Liver (tissue), 9 donors: ENCODE results near the gene PTPN12. TPM values are rescaled to one million over a fixed set of nuclear protein-coding genes. Genes with fewer than 3 reads are reported as not detected.

Experiments used
- DNase-seq: peaks from one replicate; pipeline ENCODE4 v3.0.0-alpha.2; 2017; ENCODE audit warnings: low spot score
- H3K27ac ChIP-seq, 2 donors: one replicate each; pipeline ENCODE4 v1.7.0; 2013; ENCODE audit warnings: inconsistent platforms in 2 of 2, low read length in 2 of 2, control low read depth in 1 of 2, low read depth in 1 of 2, mild to moderate bottlenecking in 1 of 2
- H3K27me3 ChIP-seq, 4 donors: one replicate each; pipeline versions ENCODE4 v1.6.1 to v1.7.0; 2013; ENCODE audit warnings: low read length in 3 of 4, inconsistent platforms in 1 of 4, mild to moderate bottlenecking in 1 of 4, moderate library complexity in 1 of 4; ENCODE audit not compliant: control insufficient read depth in 4 of 4, insufficient read depth in 4 of 4
- H3K36me3 ChIP-seq, 4 donors: one replicate each; pipeline versions ENCODE4 v1.6.1 to v1.7.0; 2013; ENCODE audit warnings: low read length in 3 of 4, mild to moderate bottlenecking in 3 of 4, low read depth in 1 of 4, moderate library complexity in 1 of 4; ENCODE audit not compliant: control insufficient read depth in 4 of 4, insufficient read depth in 3 of 4
- H3K4me1 ChIP-seq, 4 donors: one replicate each; pipeline versions ENCODE4 v1.6.1 to v1.7.0; 2013; ENCODE audit warnings: low read length in 3 of 4, mild to moderate bottlenecking in 3 of 4, moderate library complexity in 1 of 4; ENCODE audit not compliant: control insufficient read depth in 4 of 4, insufficient read depth in 4 of 4
- H3K4me3 ChIP-seq, 3 donors: one replicate each; pipeline versions ENCODE4 v1.6.1 to v1.7.0; 2013; ENCODE audit warnings: low read length in 3 of 3, control low read depth in 1 of 3, low read depth in 1 of 3, mild to moderate bottlenecking in 1 of 3
- H3K9ac ChIP-seq, 2 donors: one replicate each; pipeline ENCODE4 v1.7.0; 2013; ENCODE audit warnings: low read length in 2 of 2, mild to moderate bottlenecking in 2 of 2, moderate library complexity in 2 of 2, control low read depth in 1 of 2, low read depth in 1 of 2
- H3K9me3 ChIP-seq, 4 donors: one replicate each; pipeline versions ENCODE4 v1.6.1 to v1.7.0; 2013; ENCODE audit warnings: low read length in 3 of 4; ENCODE audit not compliant: control insufficient read depth in 4 of 4
- ATF3 ChIP-seq: IDR thresholded peaks from 2 replicates; pipeline ENCODE4 v1.6.1; 2016; ENCODE audit warnings: antibody characterized with exemption
- EGR1 ChIP-seq, 2 donors: IDR thresholded peaks; 2 replicates each; pipeline ENCODE4 v1.6.1; 2016 to 2018; ENCODE audit warnings: antibody characterized with exemption in 2 of 2, low read depth in 2 of 2
- FOXA1 ChIP-seq: IDR thresholded peaks from 2 replicates; pipeline ENCODE4 v1.6.1; 2016; ENCODE audit warnings: antibody characterized with exemption
- FOXA2 ChIP-seq: IDR thresholded peaks from 2 replicates; pipeline ENCODE4 v1.6.1; 2016; ENCODE audit warnings: antibody characterized with exemption
- GABPA ChIP-seq, 2 donors: IDR thresholded peaks in 1 of 2; conservative IDR thresholded peaks in 1 of 2; 2 replicates each; pipeline ENCODE4 v1.6.1; 2016; ENCODE audit warnings: antibody characterized with exemption in 2 of 2, mild to moderate bottlenecking in 1 of 2, moderate library complexity in 1 of 2
- HNF4A ChIP-seq, 2 donors: conservative IDR thresholded peaks; 2 replicates each; pipeline ENCODE4 v1.6.1; 2016; ENCODE audit warnings: antibody characterized with exemption in 2 of 2, mild to moderate bottlenecking in 2 of 2
- HNF4G ChIP-seq: IDR thresholded peaks from 2 replicates; pipeline ENCODE4 v1.6.1; 2016; ENCODE audit warnings: antibody characterized with exemption
- JUND ChIP-seq, 2 donors: IDR thresholded peaks; 2 replicates each; pipeline ENCODE4 v1.6.1; 2016; ENCODE audit warnings: antibody characterized with exemption in 2 of 2
- MAX ChIP-seq: IDR thresholded peaks from 2 replicates; pipeline ENCODE4 v1.6.1; 2016; ENCODE audit warnings: antibody characterized with exemption
- NR2F2 ChIP-seq: IDR thresholded peaks from 2 replicates; pipeline ENCODE4 v1.6.1; 2016; ENCODE audit warnings: antibody characterized with exemption
- RAD21 ChIP-seq, 2 donors: IDR thresholded peaks; 2 replicates each; pipeline ENCODE4 v1.6.1; 2016; ENCODE audit warnings: antibody characterized with exemption in 2 of 2, mild to moderate bottlenecking in 2 of 2
- RXRA ChIP-seq, 2 donors: IDR thresholded peaks; 2 replicates each; pipeline ENCODE4 v1.6.1; 2017 to 2018; ENCODE audit warnings: antibody characterized with exemption in 2 of 2, mild to moderate bottlenecking in 1 of 2
- SP1 ChIP-seq: IDR thresholded peaks from 2 replicates; pipeline ENCODE4 v1.6.1; 2018; ENCODE audit warnings: antibody characterized with exemption, mild to moderate bottlenecking
- TAF1 ChIP-seq: conservative IDR thresholded peaks from 2 replicates; pipeline ENCODE4 v1.6.1; 2016; ENCODE audit warnings: antibody characterized with exemption, mild to moderate bottlenecking
- YY1 ChIP-seq: IDR thresholded peaks from 2 replicates; pipeline ENCODE4 v1.6.1; 2016; ENCODE audit warnings: antibody characterized with exemption, mild to moderate bottlenecking
- ZBTB33 ChIP-seq: IDR thresholded peaks from 2 replicates; pipeline ENCODE4 v1.6.1; 2016; ENCODE audit warnings: antibody characterized with exemption
- WGBS: extraction: QIAGEN DNeasy Blood & Tissue Kit; methylation state at CpG from one replicate; pipeline ENCODE4 v1.1.7; 2013; 5-methylcytosine and 5-hydroxymethylcytosine counted together
- polyA plus RNA-seq, 2 donors: library from polyadenylated mRNA; stranded (reverse) in 1 of 2; unstranded in 1 of 2; fragments of 200-250 nt in 1 of 2; fragments of >200 nt in 1 of 2; fragmentation: Nextera tagmentation in 1 of 2; extraction: Ambion mirVana in 1 of 2; gene quantifications; one replicate each; pipeline versions ENCODE4 v1.2.1 to v1.2.3, GENCODE V29; 2013 to 2015
- total RNA-seq, 2 donors: library from RNA; depleted of rRNA; stranded (reverse); fragments of >200 nt; gene quantifications; one replicate each; pipeline ENCODE4 v1.2.3, GENCODE V29; 2014
- TF ChIP-seq, protein P1 (sequence below): IDR thresholded peaks from 2 replicates; pipeline ENCODE4 v1.6.1; 2016; ENCODE audit warnings: antibody characterized with exemption, mild to moderate bottlenecking
- TF ChIP-seq, protein P2 (sequence below): fragments of 150-350 bp; IDR thresholded peaks from 2 replicates; pipeline ENCODE4 v1.5.1; 2017; ENCODE audit warnings: improper control_type of control experiment, low read depth, low read length; ENCODE audit not compliant: missing input control
- donor health status: healthy.
- donor health status: healthy.
- donor health status: healthy.
- donor health status: healthy.
- donor health status: healthy.

Gene PTPN12
- total and polyA plus RNA-seq, 4 donors = 10.1 to 18.6 (median 15.3) TPM

DNA sequence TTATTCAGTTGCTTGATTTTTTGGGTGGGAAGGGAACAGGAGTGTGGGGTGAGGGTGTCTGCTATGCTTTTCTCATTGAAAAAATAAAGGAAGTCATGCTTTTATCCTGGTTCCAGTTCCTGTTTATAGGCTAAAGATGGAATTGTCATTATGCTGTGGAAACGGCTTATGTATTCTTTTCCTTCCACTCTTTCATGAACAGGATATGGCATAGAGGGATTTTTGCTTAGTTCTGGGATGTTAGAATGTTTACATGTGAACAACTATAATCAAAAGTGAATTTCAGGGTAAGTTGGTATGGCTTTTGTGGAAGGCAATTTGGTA is 35.9 kb upstream of the PTPN12 start:
- H3K9me3 ChIP-seq = no peaks in the 10 kb centered on the region
- H3K27me3 ChIP-seq = no peaks in the 10 kb centered on the region
- H3K36me3 ChIP-seq = no peaks in the 10 kb centered on the region
- 59% methylated on average over 1 of the region's 1 CpG for WGBS
- DNase-seq = no peak
- H3K4me3 ChIP-seq = no peak overlapping the region
- TF ChIP-seq HNF4A (conservative IDR thresholded peaks at IDR 0.05) (no peak), RAD21 (IDR thresholded peaks at IDR 0.05) (no peak), FOXA2 (no peak), MAX (no peak), NR2F2 (no peak), GABPA (IDR thresholded peaks at IDR 0.05 in 1 of 2, conservative IDR thresholded peaks at IDR 0.05 in 1 of 2) (no peak), ATF3 (no peak), YY1 (no peak), SP1 (no peak)
- no peaks in the 10 kb centered on the region for H3K4me1 ChIP-seq
- H3K9ac ChIP-seq = no peak overlapping the region
- H3K27ac ChIP-seq = no peak overlapping the region

DNA sequence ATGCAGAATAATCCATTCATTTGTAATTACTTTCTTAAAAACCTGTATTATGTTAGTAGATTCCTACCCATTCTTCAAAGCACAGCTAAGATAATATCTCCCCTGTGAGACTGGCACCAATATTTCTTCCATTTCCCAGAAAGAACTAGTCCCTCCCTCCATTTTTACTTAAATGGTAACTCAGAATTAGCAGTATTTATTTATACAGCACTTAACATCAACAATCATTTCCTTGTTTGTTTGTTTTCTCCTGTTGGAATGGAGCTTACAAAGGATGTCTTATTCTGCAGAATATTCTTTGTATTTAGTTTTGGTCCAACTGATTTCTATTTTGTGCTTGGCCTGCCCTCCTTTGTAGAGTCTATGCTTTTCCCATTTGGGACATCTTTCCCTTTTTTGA is 32.1 kb upstream of the PTPN12 start:
- H3K9me3 ChIP-seq = no peaks in the 10 kb centered on the region
- H3K27ac ChIP-seq = no peak overlapping the region
- no peaks in the 10 kb centered on the region for H3K36me3 ChIP-seq
- H3K9ac ChIP-seq = no peak overlapping the region
- H3K4me1 ChIP-seq = no peaks in the 10 kb centered on the region
- no peaks in the 10 kb centered on the region for H3K27me3 ChIP-seq
- H3K4me3 ChIP-seq = no peak overlapping the region
- TF ChIP-seq HNF4A (conservative IDR thresholded peaks at IDR 0.05) (no peak), FOXA1 (no peak), RAD21 (IDR thresholded peaks at IDR 0.05) (no peak), RXRA (IDR thresholded peaks at IDR 0.05) (no peak), YY1 (no peak)
- no peak for DNase-seq

- 95% methylated on average over 1 of the region's 1 CpG for whole genome bisulfite sequencing
- TF ChIP-seq ATF3 = no peak
- TF ChIP-seq EGR1 (IDR thresholded peaks at IDR 0.05; ENCODE audit: low read depth in 2 of 2) = no peak
- no peak for TF ChIP-seq TAF1
- TF ChIP-seq, protein P1, sequence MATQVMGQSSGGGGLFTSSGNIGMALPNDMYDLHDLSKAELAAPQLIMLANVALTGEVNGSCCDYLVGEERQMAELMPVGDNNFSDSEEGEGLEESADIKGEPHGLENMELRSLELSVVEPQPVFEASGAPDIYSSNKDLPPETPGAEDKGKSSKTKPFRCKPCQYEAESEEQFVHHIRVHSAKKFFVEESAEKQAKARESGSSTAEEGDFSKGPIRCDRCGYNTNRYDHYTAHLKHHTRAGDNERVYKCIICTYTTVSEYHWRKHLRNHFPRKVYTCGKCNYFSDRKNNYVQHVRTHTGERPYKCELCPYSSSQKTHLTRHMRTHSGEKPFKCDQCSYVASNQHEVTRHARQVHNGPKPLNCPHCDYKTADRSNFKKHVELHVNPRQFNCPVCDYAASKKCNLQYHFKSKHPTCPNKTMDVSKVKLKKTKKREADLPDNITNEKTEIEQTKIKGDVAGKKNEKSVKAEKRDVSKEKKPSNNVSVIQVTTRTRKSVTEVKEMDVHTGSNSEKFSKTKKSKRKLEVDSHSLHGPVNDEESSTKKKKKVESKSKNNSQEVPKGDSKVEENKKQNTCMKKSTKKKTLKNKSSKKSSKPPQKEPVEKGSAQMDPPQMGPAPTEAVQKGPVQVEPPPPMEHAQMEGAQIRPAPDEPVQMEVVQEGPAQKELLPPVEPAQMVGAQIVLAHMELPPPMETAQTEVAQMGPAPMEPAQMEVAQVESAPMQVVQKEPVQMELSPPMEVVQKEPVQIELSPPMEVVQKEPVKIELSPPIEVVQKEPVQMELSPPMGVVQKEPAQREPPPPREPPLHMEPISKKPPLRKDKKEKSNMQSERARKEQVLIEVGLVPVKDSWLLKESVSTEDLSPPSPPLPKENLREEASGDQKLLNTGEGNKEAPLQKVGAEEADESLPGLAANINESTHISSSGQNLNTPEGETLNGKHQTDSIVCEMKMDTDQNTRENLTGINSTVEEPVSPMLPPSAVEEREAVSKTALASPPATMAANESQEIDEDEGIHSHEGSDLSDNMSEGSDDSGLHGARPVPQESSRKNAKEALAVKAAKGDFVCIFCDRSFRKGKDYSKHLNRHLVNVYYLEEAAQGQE = no peak
- TF ChIP-seq ZBTB33 = no peak
- TF ChIP-seq HNF4A (conservative IDR thresholded peaks at IDR 0.05) = no peak
- TF ChIP-seq MAX = no peak
- no peak for TF ChIP-seq RAD21 (IDR thresholded peaks at IDR 0.05)
- no peak for TF ChIP-seq YY1
- no peak for TF ChIP-seq RXRA (IDR thresholded peaks at IDR 0.05)
- TF ChIP-seq, protein P2, sequence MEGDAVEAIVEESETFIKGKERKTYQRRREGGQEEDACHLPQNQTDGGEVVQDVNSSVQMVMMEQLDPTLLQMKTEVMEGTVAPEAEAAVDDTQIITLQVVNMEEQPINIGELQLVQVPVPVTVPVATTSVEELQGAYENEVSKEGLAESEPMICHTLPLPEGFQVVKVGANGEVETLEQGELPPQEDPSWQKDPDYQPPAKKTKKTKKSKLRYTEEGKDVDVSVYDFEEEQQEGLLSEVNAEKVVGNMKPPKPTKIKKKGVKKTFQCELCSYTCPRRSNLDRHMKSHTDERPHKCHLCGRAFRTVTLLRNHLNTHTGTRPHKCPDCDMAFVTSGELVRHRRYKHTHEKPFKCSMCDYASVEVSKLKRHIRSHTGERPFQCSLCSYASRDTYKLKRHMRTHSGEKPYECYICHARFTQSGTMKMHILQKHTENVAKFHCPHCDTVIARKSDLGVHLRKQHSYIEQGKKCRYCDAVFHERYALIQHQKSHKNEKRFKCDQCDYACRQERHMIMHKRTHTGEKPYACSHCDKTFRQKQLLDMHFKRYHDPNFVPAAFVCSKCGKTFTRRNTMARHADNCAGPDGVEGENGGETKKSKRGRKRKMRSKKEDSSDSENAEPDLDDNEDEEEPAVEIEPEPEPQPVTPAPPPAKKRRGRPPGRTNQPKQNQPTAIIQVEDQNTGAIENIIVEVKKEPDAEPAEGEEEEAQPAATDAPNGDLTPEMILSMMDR = no peak
- TF ChIP-seq FOXA2 = no peak
- no peak for TF ChIP-seq GABPA (IDR thresholded peaks at IDR 0.05 in 1 of 2, conservative IDR thresholded peaks at IDR 0.05 in 1 of 2)
- no peak for TF ChIP-seq SP1
- TF ChIP-seq FOXA1 = no peak
- no peak for TF ChIP-seq HNF4G
- TF ChIP-seq JUND (IDR thresholded peaks at IDR 0.05) = no peak
- TF ChIP-seq NR2F2 = no peak
- H3K36me3 ChIP-seq = no peaks in the 10 kb centered on the region
Observed at GRCh38 chr7:77506899-77507298, 30.2 kb upstream of the PTPN12 start.

More at GRCh38 chr7:77506899-77507298, 30.2 kb upstream of the PTPN12 start:
- DNase-seq = no peak
- H3K9me3 ChIP-seq = no peaks in the 10 kb centered on the region
- H3K4me3 ChIP-seq = no peak overlapping the region
- H3K27me3 ChIP-seq = no peaks in the 10 kb centered on the region
- H3K27ac ChIP-seq = no peak overlapping the region
- no peaks in the 10 kb centered on the region for H3K4me1 ChIP-seq
- H3K9ac ChIP-seq = no peak overlapping the region
